VCaP (cell line): ENCODE measurements around the gene SPRR2E.
"Not testable (repeated sequence)": the region's sequence is repeated elsewhere in the genome, so short reads cannot be mapped to it uniquely, and the experiment has no call there.

Experiments used
- H3K27ac ChIP-seq: fragments of 450-650 bp; 2 replicates; pipeline ENCODE4 v1.5.1; 2017
- CTCF ChIP-seq: fragments of 450-650 bp; conservative IDR thresholded peaks from 2 replicates; pipeline ENCODE4 v1.5.1; 2017; ENCODE audit warnings: mild to moderate bottlenecking, moderate library complexity

The SPRR2E gene

GRCh38 chr1:153094426-153094825, at the start of gene SPRR2E:
Gene SPRR2E (minus strand): TSS chr1:153094526. CDS start chr1:153093751, 775 bp downstream.
- H3K27ac ChIP-seq = no peak within 1 kb of the TSS
- no peak for TF ChIP-seq CTCF

- no peak for TF ChIP-seq CTCF
- no peak overlapping the region for H3K27ac ChIP-seq
These were observed 47.1 kb upstream of the SPRR2E start for GRCh38 chr1:153141377-153141776.

- H3K27ac ChIP-seq = no peak overlapping the region
- TF ChIP-seq CTCF = no peak
These were observed 46.2 kb upstream of the SPRR2E start for GRCh38 chr1:153140484-153140883.

GRCh38 chr1:153133743-153134142, 39.4 kb upstream of the SPRR2E start:
- no peak for TF ChIP-seq CTCF
- H3K27ac ChIP-seq = no peak overlapping the region

GRCh38 chr1:153133267-153133666, 38.9 kb upstream of the SPRR2E start:
- no peak overlapping the region for H3K27ac ChIP-seq
- no peak for TF ChIP-seq CTCF

GRCh38 chr1:153128688-153129087, 34.4 kb upstream of the SPRR2E start:
- not testable (repeated sequence) for H3K27ac ChIP-seq

- no peak for TF ChIP-seq CTCF
- no peak overlapping the region for H3K27ac ChIP-seq
These were observed 33.0 kb upstream of the SPRR2E start for GRCh38 chr1:153127296-153127695.

- no peak for TF ChIP-seq CTCF
- no peak overlapping the region for H3K27ac ChIP-seq
These were observed 31.2 kb upstream of the SPRR2E start for GRCh38 chr1:153125536-153125935.

GRCh38 chr1:153123793-153124192, 29.5 kb upstream of the SPRR2E start:
- H3K27ac ChIP-seq = peak overlapping the region; percentile 67; the same call in 1 of the 2 replicates
